Upper lobe of right lung (tissue), 1 donor: ENCODE data around the gene KRT76. TPM values are rescaled to one million over a fixed set of nuclear protein-coding genes. Genes with fewer than 3 reads are reported as not detected.
A peak's percentile ranks its signal among the peaks of the same experiment; 100 is the strongest.

ENCODE experiments used
- ATAC-seq: fragments of 200-7000 bp; cut with Tn5 transposase; one replicate; pipeline ENCODE4 v1.9.1; 2020; ENCODE audit warnings: mild to moderate bottlenecking, moderate library complexity
- DNase-seq: peaks from one replicate; pipeline ENCODE4 v3.0.0-alpha.2; 2020
- H3K27ac ChIP-seq: fragments of 200-600 bp; one replicate; pipeline ENCODE4 v1.8.0; 2022
- H3K27me3 ChIP-seq: fragments of 200-600 bp; one replicate; pipeline ENCODE4 v1.8.0; 2022; ENCODE audit warnings: mild to moderate bottlenecking
- H3K36me3 ChIP-seq: fragments of 200-600 bp; one replicate; pipeline ENCODE4 v1.8.0; 2022
- H3K4me1 ChIP-seq: fragments of 200-600 bp; one replicate; pipeline ENCODE4 v1.8.0; 2022
- H3K4me3 ChIP-seq: fragments of 200-600 bp; one replicate; pipeline ENCODE4 v1.8.0; 2022; ENCODE audit warnings: mild to moderate bottlenecking
- H3K9me3 ChIP-seq: fragments of 200-600 bp; one replicate; pipeline ENCODE4 v1.8.0; 2022
- intact Hi-C: fragments of 100-400 bp; cut with DNase I; formaldehyde crosslinking; loops from one replicate; pipeline ENCODE4 v1.11.0; 2022
- total RNA-seq: library from RNA; stranded (reverse); fragmentation: NEBNext Ultra II Directional; extraction: Animal tissue kit (Norgen Biotek cat#: 25700); gene quantifications from one replicate; pipeline ENCODE4 v1.2.1, GENCODE V29; 2021
- TF ChIP-seq, protein P1 (sequence below): fragments of 200-600 bp; IDR thresholded peaks from one replicate; pipeline ENCODE4 v1.8.0; 2022; ENCODE audit warnings: antibody characterized with exemption
- donor health status: DM: no; HTN: yes; CAD: no; lungs with severe emphysema.

Gene KRT76
- total RNA-seq, 1 donor from 2014 or later = not detected

DNA sequence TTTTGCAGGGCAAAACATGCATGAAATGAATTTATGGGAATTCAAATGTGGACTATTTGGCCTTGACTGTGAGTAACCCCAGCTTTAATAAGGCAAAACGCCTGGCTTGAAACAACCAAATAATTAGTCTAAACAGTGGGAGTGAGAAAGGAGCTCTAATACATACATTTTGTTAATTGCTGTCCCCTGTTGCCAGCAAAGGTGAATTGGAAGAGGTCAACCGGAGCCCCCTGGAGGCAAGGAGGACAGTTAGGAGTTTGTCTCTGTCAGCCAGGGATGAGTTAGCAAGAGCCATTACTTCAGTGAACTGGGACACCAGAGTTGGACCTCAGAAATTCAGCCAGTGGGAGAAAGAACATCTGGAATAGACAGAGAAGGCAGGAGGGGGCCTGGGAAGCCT is 17.4 kb downstream of the KRT76 start:
- TF ChIP-seq, protein P1, sequence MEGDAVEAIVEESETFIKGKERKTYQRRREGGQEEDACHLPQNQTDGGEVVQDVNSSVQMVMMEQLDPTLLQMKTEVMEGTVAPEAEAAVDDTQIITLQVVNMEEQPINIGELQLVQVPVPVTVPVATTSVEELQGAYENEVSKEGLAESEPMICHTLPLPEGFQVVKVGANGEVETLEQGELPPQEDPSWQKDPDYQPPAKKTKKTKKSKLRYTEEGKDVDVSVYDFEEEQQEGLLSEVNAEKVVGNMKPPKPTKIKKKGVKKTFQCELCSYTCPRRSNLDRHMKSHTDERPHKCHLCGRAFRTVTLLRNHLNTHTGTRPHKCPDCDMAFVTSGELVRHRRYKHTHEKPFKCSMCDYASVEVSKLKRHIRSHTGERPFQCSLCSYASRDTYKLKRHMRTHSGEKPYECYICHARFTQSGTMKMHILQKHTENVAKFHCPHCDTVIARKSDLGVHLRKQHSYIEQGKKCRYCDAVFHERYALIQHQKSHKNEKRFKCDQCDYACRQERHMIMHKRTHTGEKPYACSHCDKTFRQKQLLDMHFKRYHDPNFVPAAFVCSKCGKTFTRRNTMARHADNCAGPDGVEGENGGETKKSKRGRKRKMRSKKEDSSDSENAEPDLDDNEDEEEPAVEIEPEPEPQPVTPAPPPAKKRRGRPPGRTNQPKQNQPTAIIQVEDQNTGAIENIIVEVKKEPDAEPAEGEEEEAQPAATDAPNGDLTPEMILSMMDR = no peak
- peaks cover 14% of the 10 kb centered on the region for H3K9me3 ChIP-seq
- DNase-seq = no peak
- no peaks in the 10 kb centered on the region for H3K4me1 ChIP-seq
- intact Hi-C loops = no loop called here
- no peak overlapping the region for H3K27ac ChIP-seq
- H3K27me3 ChIP-seq = peaks cover 4% of the 10 kb centered on the region
- H3K36me3 ChIP-seq = no peaks in the 10 kb centered on the region
- no peak for ATAC-seq
- H3K4me3 ChIP-seq = no peak overlapping the region

DNA sequence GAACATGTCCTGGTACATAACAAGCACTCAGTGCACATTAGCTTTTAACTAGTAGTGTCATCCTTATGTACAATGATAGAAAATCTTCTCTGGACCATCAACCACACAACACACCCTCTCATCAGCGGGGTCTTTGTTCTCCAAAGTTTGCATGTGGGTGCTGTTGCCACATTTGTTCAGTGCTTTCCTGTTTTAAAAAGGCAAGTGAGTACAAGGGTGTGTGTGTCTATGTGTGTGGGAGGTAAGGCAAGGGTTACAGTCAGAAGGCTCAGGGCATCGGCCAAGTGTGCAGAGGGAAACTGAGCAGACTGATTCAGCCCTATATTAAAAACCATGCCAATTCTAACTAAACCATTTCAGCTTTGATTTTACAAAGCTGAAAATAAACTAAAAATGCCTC is 17.9 kb downstream of the KRT76 start:
- intact Hi-C loops = no loop called here
- no peaks in the 10 kb centered on the region for H3K4me1 ChIP-seq
- DNase-seq = no peak
- H3K9me3 ChIP-seq = peaks cover 14% of the 10 kb centered on the region
- no peak overlapping the region for H3K4me3 ChIP-seq
- no peaks in the 10 kb centered on the region for H3K36me3 ChIP-seq
- no peak overlapping the region for H3K27ac ChIP-seq
- ATAC-seq = peak; percentile 84
- peaks cover 4% of the 10 kb centered on the region for H3K27me3 ChIP-seq
- TF ChIP-seq, protein P1 = no peak

DNA sequence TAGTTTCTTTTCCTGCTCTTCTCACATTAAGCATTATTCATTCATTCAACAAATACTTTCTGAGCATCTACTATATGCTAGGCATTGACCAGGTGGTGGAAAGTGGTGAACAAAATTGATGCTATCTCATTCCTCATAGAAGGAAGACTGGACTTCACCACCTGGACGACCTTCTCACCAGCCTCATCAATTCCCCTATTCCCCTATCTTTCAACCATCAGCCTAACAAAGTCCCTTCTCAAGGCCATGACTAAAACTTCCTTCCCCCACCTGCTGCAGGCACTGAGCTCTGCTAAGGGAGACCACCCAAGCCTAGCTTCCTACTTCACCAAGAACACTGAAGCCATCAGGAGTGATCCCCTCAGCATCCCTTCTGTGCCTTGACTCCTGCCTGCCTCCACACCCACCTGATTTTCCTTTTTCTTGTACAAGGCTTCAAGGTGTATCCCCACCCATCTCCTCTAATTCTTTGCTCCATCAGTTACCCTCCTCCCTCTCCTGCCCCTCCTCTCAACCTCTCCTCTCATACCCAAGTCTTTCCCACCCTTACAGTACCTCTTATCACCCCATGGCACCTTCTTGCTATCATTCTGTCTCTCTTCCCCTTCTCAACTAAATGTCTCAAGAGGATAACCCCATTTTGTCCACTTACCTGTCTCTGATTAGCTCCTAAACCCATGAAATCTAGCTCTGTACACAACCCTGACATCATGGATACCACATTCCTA is 19.5 kb downstream of the KRT76 start:
- H3K27me3 ChIP-seq = peaks cover 4% of the 10 kb centered on the region
- no peak for ATAC-seq
- H3K4me3 ChIP-seq = no peak overlapping the region
- no peaks in the 10 kb centered on the region for H3K36me3 ChIP-seq
- TF ChIP-seq, protein P1 = no peak
- no peak overlapping the region for H3K27ac ChIP-seq
- intact Hi-C loops = no loop called here
- no peaks in the 10 kb centered on the region for H3K4me1 ChIP-seq
- H3K9me3 ChIP-seq = peaks cover 14% of the 10 kb centered on the region
- no peak for DNase-seq

DNA sequence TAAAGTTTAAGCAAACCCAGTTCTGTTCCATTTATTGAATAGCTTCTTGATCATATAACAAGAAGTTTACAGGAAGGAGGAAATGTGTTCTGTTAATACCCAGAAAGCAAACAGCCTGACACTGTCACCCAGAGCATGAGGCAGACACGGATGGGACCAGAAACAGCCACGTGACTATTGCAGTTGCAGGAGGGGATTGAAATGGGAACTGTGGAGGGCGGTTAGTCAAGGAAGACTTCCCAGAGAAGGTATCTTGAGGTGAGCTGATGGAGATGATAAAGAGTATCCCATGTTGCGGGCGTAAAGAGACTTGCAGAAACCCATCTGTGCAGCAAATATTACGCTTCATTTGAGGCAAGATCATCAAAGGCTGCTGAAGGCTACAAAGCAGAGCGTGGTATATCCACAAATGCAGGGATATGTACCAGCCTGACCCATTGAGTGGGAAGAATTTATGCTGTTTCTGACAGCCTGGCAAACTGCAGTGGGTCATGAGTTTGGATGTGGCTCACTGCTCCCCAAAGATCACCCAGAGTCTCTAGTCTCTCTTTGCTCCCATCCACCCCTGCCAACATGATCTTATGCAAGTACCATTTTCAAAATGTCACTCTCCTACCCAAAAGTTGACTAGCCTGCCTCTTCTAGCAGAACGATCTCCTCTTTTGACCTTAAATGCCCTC is 20.7 kb downstream of the KRT76 start:
- DNase-seq = no peak
- intact Hi-C loops = no loop called here

DNA sequence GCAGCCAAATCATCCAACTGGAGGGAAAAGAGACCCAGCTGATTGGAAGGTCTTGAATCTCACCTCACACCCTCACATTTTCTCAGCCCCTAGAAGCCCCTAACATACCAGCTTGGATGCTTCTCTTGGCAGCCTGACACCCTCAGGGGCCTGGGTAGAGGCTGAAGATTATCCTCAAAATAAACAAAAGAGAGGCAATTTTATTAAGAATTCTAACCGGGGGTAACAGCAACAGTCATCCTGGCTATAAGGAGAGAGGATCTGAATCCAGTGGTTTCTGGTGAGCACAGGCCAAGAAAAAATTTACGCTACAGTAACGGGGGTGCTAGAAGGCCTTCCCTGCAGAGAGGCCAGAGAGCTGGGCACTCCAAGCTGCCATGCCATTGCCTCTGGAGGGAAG is 21.6 kb downstream of the KRT76 start:
- intact Hi-C loops = no loop called here
- ATAC-seq (no peak), DNase-seq (no peak)
- H3K9me3 ChIP-seq = peaks cover 3% of the 10 kb centered on the region
- no peak overlapping the region for H3K4me3 ChIP-seq
- peaks cover 10% of the 10 kb centered on the region for H3K27me3 ChIP-seq
- H3K36me3 ChIP-seq = no peaks in the 10 kb centered on the region
- TF ChIP-seq, protein P1 = no peak
- no peaks in the 10 kb centered on the region for H3K4me1 ChIP-seq
- no peak overlapping the region for H3K27ac ChIP-seq

More for the DNA sequence above, 20.7 kb downstream of the KRT76 start:
- Histone ChIP-seq H3K36me3 (no peaks in the 10 kb centered on the region), H3K9me3 (peaks cover 12% of the 10 kb centered on the region), H3K4me1 (no peaks in the 10 kb centered on the region), H3K27me3 (peaks cover 4% of the 10 kb centered on the region), H3K27ac (no peak overlapping the region), H3K4me3 (no peak overlapping the region)
- TF ChIP-seq, protein P1 = no peak
- ATAC-seq = no peak
